Posterior vena cava (tissue), 2 donors: ENCODE measurements around the gene FAM174B. TPM values are rescaled to one million over a fixed set of nuclear protein-coding genes. Genes with fewer than 3 reads are reported as not detected.

ENCODE experiments used
- DNase-seq: peaks from one replicate; pipeline ENCODE4 v3.0.0-alpha.2; 2020; ENCODE audit warnings: low spot score
- intact Hi-C, 2 donors: fragments of 100-400 bp; cut with DNase I; formaldehyde crosslinking; loops; one replicate each; pipeline versions ENCODE4 v1.14.1 to v1.14.2; 2022 to 2023
- total RNA-seq, 2 donors: library from RNA; stranded (reverse); fragmentation: NEBNext Ultra II Directional; extraction: Animal tissue kit (Norgen Biotek cat#: 25700); gene quantifications; one replicate each; pipeline ENCODE4 v1.2.1, GENCODE V29; 2021
- donor health status: DM: yes; HTN: yes; CAD: no.
- donor health status: DM: yes; HTN: yes; CAD: no.

FAM174B gene
- total RNA-seq, 2 donors from 2014 or later: 8.0 to 9.0 TPM

GRCh38 chr15:92647467-92648163, 8.0 kb downstream of the FAM174B start:
- intact Hi-C loops: no loop called here
- no peak for DNase-seq

- no peak for DNase-seq
- intact Hi-C loops: no loop called here
Measured at GRCh38 chr15:92646216-92646615, 9.4 kb downstream of the FAM174B start.

GRCh38 chr15:92645731-92646130, 9.8 kb downstream of the FAM174B start:
- intact Hi-C loops: no loop called here
- no peak for DNase-seq

- intact Hi-C loops: no loop called here
- no peak for DNase-seq
Measured at GRCh38 chr15:92645051-92645631, 10.4 kb downstream of the FAM174B start.

GRCh38 chr15:92643849-92644815, 11.4 kb downstream of the FAM174B start:
- intact Hi-C loops: no loop called here
- DNase-seq: no peak

- intact Hi-C loops: no loop called here
- no peak for DNase-seq
Measured at GRCh38 chr15:92638709-92639365, 16.7 kb downstream of the FAM174B start.

- intact Hi-C loops: no loop called here
- DNase-seq: no peak
Measured at GRCh38 chr15:92638291-92638708, 17.3 kb downstream of the FAM174B start.

GRCh38 chr15:92637626-92638025, 17.9 kb downstream of the FAM174B start:
- intact Hi-C loops: no loop called here
- no peak for DNase-seq

GRCh38 chr15:92636908-92637481, 18.6 kb downstream of the FAM174B start:
- DNase-seq: no peak
- intact Hi-C loops: no loop called here

- intact Hi-C loops: no loop called here
- DNase-seq: no peak
Measured at GRCh38 chr15:92636401-92636907, 19.1 kb downstream of the FAM174B start.

- intact Hi-C loops: no loop called here
- DNase-seq: no peak
Measured at GRCh38 chr15:92634671-92635201, 20.8 kb downstream of the FAM174B start.

GRCh38 chr15:92634060-92634459, 21.5 kb downstream of the FAM174B start:
- DNase-seq: no peak
- intact Hi-C loops: no loop called here

- intact Hi-C loops: no loop called here
- no peak for DNase-seq
Measured at GRCh38 chr15:92633418-92633817, 22.2 kb downstream of the FAM174B start.

GRCh38 chr15:92633001-92633400, 22.6 kb downstream of the FAM174B start:
- DNase-seq: no peak
- intact Hi-C loops: no loop called here

- DNase-seq: no peak
- intact Hi-C loops: no loop called here
Measured at GRCh38 chr15:92631721-92632120, 23.9 kb downstream of the FAM174B start.

GRCh38 chr15:92629975-92630626, 25.5 kb downstream of the FAM174B start:
- no peak for DNase-seq
- intact Hi-C loops: no loop called here

GRCh38 chr15:92629276-92629974, 26.1 kb downstream of the FAM174B start:
- intact Hi-C loops: no loop called here

GRCh38 chr15:92627014-92627413, 28.6 kb downstream of the FAM174B start:
- intact Hi-C loops: no loop called here
- DNase-seq: no peak

More at GRCh38 chr15:92629276-92629974, 26.1 kb downstream of the FAM174B start:
- DNase-seq: no peak
